Upper lobe of right lung (tissue), 1 donor: Measurements from ENCODE around the gene DAP. TPM values are rescaled to one million over a fixed set of nuclear protein-coding genes. Genes with fewer than 3 reads are reported as not detected.

Experiments used
- ATAC-seq: fragments of 200-7000 bp; cut with Tn5 transposase; one replicate; pipeline ENCODE4 v1.9.1; 2020; ENCODE audit warnings: mild to moderate bottlenecking, moderate library complexity
- DNase-seq: peaks from one replicate; pipeline ENCODE4 v3.0.0-alpha.2; 2020
- H3K27ac ChIP-seq: fragments of 200-600 bp; one replicate; pipeline ENCODE4 v1.8.0; 2022
- H3K27me3 ChIP-seq: fragments of 200-600 bp; one replicate; pipeline ENCODE4 v1.8.0; 2022; ENCODE audit warnings: mild to moderate bottlenecking
- H3K36me3 ChIP-seq: fragments of 200-600 bp; one replicate; pipeline ENCODE4 v1.8.0; 2022
- H3K4me1 ChIP-seq: fragments of 200-600 bp; one replicate; pipeline ENCODE4 v1.8.0; 2022
- H3K4me3 ChIP-seq: fragments of 200-600 bp; one replicate; pipeline ENCODE4 v1.8.0; 2022; ENCODE audit warnings: mild to moderate bottlenecking
- H3K9me3 ChIP-seq: fragments of 200-600 bp; one replicate; pipeline ENCODE4 v1.8.0; 2022
- CTCF ChIP-seq: fragments of 200-600 bp; IDR thresholded peaks from one replicate; pipeline ENCODE4 v1.8.0; 2022; ENCODE audit warnings: antibody characterized with exemption
- intact Hi-C: fragments of 100-400 bp; cut with DNase I; formaldehyde crosslinking; loops from one replicate; pipeline ENCODE4 v1.11.0; 2022
- total RNA-seq: library from RNA; stranded (reverse); fragmentation: NEBNext Ultra II Directional; extraction: Animal tissue kit (Norgen Biotek cat#: 25700); gene quantifications from one replicate; pipeline ENCODE4 v1.2.1, GENCODE V29; 2021
- donor health status: DM: no; HTN: yes; CAD: no; lungs with severe emphysema.

DAP gene
- total RNA-seq, 1 donor from 2014 or later: 105 TPM

DNA sequence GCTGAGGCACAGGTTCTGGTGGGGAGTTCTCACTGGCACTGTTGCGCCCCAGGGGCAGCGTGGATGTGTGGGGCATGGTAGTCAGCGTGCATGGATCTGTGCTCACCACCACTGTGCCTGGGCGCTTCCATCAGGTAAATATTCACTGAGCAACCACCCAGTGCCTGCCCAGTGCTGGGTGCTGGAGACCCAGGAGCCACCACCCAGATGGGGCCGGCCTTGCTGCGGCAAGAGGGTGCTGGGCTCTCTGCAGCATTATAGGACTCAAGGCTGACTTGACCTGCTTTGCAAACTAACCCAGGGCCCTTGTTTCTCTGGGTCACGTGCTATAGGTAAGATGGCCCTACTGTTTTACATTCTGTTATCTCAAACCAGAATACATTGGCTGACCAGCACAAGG is 60.5 kb downstream of the DAP start:
- intact Hi-C loops: no loop called here
- H3K4me3 ChIP-seq: no peak overlapping the region
- peaks cover 32% of the 10 kb centered on the region for H3K4me1 ChIP-seq
- no peaks in the 10 kb centered on the region for H3K27me3 ChIP-seq
- no peak overlapping the region for H3K27ac ChIP-seq
- DNase-seq: no peak
- H3K36me3 ChIP-seq: no peaks in the 10 kb centered on the region
- TF ChIP-seq CTCF: no peak
- no peak for ATAC-seq
- no peaks in the 10 kb centered on the region for H3K9me3 ChIP-seq

- Histone ChIP-seq H3K4me1 (peaks cover 28% of the 10 kb centered on the region), H3K4me3 (no peak overlapping the region), H3K27me3 (no peaks in the 10 kb centered on the region), H3K27ac (no peak overlapping the region), H3K9me3 (no peaks in the 10 kb centered on the region), H3K36me3 (no peaks in the 10 kb centered on the region)
- ATAC-seq (no peak), DNase-seq (no peak)
- intact Hi-C loops: no loop called here
- no peak for TF ChIP-seq CTCF
Measured at GRCh38 chr5:10699987-10700386, 61.0 kb downstream of the DAP start.

DNA sequence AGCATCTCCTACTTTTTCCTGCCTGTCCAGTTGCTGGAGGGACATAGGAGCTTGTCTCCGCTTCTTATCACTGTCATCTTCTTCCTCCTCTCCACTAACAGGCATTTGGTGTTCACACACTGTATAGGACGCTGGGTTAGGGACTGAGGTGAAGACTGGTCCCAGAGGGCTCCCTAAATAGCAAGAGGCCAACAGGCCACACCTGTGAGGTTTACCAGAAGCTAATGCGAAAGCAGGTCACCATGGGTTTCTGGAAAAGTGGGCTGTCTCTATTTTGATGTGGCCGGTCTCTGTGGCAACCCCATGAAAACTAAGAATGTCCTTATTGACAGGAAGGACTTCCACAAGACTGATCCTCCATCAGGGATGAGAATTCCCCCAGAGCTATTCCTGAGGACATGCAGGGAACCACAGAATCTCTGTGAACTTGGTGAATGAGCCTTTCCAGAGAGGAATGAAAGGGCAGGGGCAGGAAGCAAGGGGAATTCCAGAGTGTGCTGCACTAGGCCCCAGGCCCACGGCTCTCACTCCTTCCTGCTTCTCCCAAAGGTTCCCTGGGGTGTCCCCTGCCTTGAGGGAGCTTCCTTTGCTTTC is 61.7 kb downstream of the DAP start:
- TF ChIP-seq CTCF: no peak
- no peak for ATAC-seq
- no peaks in the 10 kb centered on the region for H3K36me3 ChIP-seq
- no peak overlapping the region for H3K4me3 ChIP-seq
- no peaks in the 10 kb centered on the region for H3K9me3 ChIP-seq
- no peak for DNase-seq
- intact Hi-C loops: no loop called here
- H3K27ac ChIP-seq: no peak overlapping the region
- no peaks in the 10 kb centered on the region for H3K27me3 ChIP-seq
- H3K4me1 ChIP-seq: peaks cover 22% of the 10 kb centered on the region

DNA sequence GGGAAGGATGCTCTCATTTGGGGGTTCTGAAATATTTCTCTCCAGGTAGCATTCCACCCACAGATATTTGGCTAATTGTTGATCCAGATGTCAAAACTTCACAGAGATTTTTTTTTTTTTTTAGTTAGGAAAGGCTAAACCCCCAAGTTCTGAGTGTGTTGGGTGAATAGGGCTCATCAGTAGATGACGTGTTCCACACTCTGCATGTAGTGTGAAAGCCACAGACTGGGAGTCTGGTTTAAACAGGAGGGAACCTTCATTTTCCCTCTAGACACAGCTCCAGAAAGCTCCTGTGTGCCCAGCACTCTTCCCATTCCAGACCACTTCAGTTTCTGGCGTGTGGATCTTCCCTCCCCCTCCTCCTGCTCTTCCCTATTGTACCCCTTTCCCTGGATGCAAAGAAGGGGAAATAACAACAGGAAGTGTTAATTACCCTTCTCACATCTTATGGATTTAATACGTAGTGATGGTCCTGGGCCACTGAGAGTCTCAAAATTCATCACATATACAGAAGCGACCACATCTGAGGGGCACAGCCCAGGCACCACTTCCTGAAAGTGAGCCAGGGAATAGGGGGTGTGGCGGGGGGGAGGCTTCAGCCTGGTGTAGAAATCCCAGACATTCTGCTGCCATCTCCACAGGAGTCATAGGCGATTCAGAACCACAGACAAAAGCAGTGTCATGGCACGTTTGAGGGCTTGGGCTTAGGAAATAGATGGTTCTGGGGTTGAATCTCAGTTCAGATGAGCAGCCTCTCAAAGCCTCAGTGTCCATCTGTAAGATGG is 65.1 kb downstream of the DAP start:
- Histone ChIP-seq H3K9me3 (no peaks in the 10 kb centered on the region), H3K4me3 (no peak overlapping the region), H3K27me3 (no peaks in the 10 kb centered on the region), H3K27ac (no peak overlapping the region), H3K4me1 (no peaks in the 10 kb centered on the region), H3K36me3 (no peaks in the 10 kb centered on the region)
- TF ChIP-seq CTCF: no peak
- ATAC-seq (no peak), DNase-seq (no peak)
- intact Hi-C loops: no loop called here

DNA sequence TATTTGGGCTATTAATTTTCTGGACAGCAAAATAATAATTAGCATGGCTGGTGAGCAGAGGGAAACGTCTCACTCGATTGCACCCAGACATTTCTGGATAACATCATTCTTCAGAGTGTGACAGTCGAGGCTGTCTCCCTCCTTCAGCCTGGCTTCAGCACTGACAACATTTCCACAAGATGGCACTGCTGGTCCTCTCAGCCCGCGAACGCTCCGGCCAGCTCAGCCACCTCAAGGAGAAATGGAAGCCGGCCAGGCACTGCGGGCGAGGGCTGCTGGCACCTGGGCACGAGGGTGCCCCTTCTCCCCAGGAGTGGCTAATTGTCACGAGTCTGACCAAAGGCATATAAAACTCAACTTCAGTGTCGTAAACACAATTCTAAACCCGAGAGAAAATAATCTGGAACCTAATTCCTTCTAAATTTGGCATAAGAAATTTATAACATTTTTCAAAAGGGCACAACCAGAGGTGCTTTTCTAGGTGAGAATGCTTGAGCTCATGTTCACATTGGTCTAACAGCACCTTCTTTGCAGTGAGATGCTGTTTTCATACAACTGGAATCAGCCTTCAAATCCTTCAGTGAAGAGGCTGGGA is 65.9 kb downstream of the DAP start:
- Histone ChIP-seq H3K9me3 (no peaks in the 10 kb centered on the region), H3K4me3 (no peak overlapping the region), H3K36me3 (no peaks in the 10 kb centered on the region), H3K27me3 (no peaks in the 10 kb centered on the region), H3K4me1 (no peaks in the 10 kb centered on the region), H3K27ac (no peak overlapping the region)
- TF ChIP-seq CTCF: peak; percentile 77
- ATAC-seq (peak; percentile 94), DNase-seq (peak; percentile 89)
- intact Hi-C loops: no loop called here
